GM23248 (cell line): Measurements from ENCODE around the gene CDC16.

Source experiments
- EZH2 ChIP-seq: fragments of 200-600 bp; sonication (generic); IDR thresholded peaks from 2 replicates; pipeline ENCODE4 v1.6.1; 2018; ENCODE audit warnings: antibody characterized with exemption, mild to moderate bottlenecking; ENCODE audit not compliant: insufficient read depth, poor library complexity, severe bottlenecking
- EZH2phosphoT487 ChIP-seq: fragments of 200-600 bp; sonication (generic); IDR thresholded peaks from 2 replicates; pipeline ENCODE4 v1.6.1; 2018; ENCODE audit warnings: antibody characterized with exemption, moderate library complexity, mild to moderate bottlenecking, low read depth; ENCODE audit not compliant: insufficient read depth

DNA sequence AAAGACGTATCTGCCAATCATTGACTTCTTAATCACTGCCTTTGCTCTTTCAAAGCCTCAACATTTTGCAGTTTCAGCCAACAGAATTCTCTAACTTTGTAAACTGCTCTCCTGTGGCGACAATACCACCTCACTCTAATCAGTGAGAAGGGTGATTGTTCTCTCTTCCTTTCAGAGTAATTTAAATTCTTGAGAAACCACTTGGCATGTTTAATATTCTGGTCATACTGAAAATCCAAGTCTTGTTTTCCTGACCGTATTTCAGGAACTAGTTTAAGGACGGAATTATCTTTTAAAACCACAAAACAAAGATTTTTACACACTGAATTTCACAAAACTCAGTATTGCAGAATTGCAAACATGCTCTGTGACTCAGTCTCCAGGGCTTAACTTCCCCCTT, 5.2 kb upstream of the CDC16 start:
- TF ChIP-seq EZH2phosphoT487, result no peak
- no peak for TF ChIP-seq EZH2
